ENCODE data around the gene GPC4. TPM values are rescaled to one million over a fixed set of nuclear protein-coding genes. Genes with fewer than 3 reads are reported as not detected.

Gene GPC4
- total RNA-seq (2014; rRNA removed; shearing (Covaris generic)), result 8.6 and 17.7 TPM in 2 replicates

GRCh38 chrX:133415276-133416105 lies at the start of gene GPC4:
TSS of gene GPC4 (minus strand) at chrX:133415489. CDS start at chrX:133414965, 524 bp downstream.
- DNase-seq (ENCODE audit: low read depth), result peak; percentile 75

- DNase-seq (ENCODE audit: low read depth), result no peak
These were observed 45.9 kb upstream of the GPC4 start for GRCh38 chrX:133461231-133461630.

- no peak for DNase-seq (ENCODE audit: low read depth)
These were observed 39.6 kb upstream of the GPC4 start for GRCh38 chrX:133454924-133455323.

GRCh38 chrX:133454491-133454914 lies 39.2 kb upstream of the GPC4 start:
- DNase-seq (ENCODE audit: low read depth), result no peak

GRCh38 chrX:133448512-133449076 lies 33.3 kb upstream of the GPC4 start:
- no peak for DNase-seq (ENCODE audit: low read depth)

DNA sequence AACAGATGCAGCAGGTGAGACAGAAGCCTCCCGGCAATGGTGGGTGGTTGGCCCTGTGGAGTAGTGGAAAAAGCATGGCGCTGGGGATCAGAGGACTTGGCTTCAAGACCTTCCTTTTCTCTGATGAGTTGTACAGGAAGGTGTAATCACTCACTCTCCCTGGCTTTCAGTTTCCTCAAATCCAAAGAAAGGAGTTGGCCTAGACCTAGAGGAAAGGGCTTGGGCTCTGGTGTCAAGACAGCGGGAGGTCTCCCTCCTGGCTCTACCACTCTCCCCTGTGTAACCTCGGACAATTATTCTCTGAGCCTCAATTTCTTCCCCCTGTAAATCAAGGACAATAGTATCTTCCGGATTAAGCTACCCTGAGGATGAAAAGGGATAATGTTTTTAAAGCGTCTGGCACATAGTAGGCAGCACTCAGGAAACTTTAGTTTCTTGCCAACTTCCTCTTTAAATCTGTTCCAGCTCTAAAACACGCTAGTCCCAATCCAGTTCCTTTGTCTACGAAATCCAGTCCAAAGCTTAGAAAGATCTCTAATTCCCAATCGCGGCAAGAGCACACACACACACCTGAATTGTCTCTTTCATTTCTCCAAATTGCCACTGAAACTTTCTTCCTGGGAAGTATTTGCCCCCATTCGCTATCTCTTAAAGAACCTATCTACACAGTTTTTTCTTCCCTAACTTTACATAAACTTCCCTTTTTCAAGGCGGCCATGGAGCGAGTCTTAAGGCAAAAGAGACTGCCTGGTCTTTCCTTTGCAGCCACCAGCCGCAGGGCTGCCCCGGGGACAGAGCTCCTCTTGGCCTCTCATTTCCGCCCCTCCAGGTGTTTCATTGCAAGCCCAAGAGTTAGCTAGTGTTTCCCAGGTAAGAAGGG lies 29.9 kb upstream of the GPC4 start:
- peak; percentile 63 for DNase-seq (ENCODE audit: low read depth)

DNA sequence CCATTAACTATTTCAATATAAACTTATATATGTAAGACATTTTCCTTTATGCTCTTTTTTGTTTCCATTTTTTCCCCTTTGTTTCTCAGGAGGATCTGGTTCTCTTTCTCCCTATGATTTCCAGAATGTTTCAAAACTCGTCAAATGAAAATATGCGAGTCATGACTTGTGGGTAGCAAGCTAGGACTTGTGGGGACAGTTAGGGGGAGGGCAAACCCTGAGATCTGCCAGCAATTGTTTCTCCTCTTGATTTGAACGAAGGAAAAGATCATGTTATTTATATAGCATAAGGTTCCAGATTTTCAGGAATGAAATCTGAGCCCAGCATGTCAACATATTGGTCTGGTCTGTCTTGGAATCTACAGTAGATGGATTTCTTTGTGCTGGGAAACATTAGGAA lies 28.9 kb upstream of the GPC4 start:
- peak; percentile 18 for DNase-seq (ENCODE audit: low read depth)

GRCh38 chrX:133440797-133441163 lies 25.5 kb upstream of the GPC4 start:
- no peak for DNase-seq (ENCODE audit: low read depth)

DNA sequence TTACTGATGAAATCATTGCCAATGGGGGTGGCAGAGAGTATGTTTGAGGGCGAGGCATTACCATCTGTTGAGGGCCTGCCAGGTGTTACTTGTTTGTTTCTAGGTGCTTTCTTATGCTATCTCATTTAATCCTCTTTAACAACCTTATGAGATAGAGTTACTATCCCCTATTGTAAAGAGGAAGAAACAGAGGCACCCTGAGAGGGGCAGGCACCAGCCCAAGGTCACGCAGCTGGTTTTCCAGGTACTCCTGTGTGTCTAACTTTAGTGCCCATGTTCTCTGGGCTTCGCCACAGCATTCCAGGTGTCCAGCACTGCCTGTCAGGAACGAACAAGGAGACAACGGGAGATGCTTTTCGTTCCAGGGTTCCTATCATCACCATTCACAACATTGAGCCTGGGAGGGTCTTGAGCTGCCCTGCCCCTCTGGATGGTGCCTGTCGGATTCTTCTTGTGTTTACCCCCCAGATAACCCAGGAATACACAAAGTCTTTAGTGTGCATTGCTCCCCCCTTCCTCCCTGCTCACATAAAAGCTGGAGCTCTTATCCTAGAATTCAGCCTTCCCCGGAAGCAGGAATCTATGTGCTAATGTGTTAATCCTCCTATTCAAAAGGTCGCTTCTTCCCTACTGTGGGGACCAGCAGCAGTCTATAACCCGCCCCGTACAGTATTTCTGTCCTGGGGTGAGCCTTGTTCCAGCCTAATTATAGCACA lies 24.9 kb upstream of the GPC4 start:
- no peak for DNase-seq (ENCODE audit: low read depth)

DNA sequence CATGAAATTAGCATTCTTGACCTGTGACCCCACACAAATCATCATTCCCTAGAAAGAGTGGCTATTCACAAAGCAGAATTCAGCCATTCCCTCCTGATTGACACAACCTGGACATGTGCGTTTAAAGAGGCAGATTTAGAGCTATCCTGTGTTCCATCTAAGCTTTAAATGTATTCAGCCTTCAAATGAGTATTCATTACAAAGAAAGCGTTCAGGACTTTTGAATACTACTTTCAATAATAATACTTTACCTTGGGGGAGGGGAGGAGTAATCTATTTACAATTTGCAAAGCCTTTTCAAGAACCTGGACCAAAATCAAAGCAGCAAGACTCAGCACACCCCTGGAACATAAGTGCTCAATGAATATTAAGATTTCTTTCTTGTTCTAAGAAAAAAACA lies 22.5 kb upstream of the GPC4 start:
- no peak for DNase-seq (ENCODE audit: low read depth)

- no peak for DNase-seq (ENCODE audit: low read depth)
These were observed 22.1 kb upstream of the GPC4 start for GRCh38 chrX:133437356-133437755.

GRCh38 chrX:133435544-133436124 lies 20.3 kb upstream of the GPC4 start:
- no peak for DNase-seq (ENCODE audit: low read depth)

GRCh38 chrX:133434197-133434820 lies 19.0 kb upstream of the GPC4 start:
- DNase-seq (ENCODE audit: low read depth), result peak; percentile 41

GRCh38 chrX:133419911-133420310 lies 4.6 kb upstream of the GPC4 start:
- DNase-seq (ENCODE audit: low read depth), result no peak

DNA sequence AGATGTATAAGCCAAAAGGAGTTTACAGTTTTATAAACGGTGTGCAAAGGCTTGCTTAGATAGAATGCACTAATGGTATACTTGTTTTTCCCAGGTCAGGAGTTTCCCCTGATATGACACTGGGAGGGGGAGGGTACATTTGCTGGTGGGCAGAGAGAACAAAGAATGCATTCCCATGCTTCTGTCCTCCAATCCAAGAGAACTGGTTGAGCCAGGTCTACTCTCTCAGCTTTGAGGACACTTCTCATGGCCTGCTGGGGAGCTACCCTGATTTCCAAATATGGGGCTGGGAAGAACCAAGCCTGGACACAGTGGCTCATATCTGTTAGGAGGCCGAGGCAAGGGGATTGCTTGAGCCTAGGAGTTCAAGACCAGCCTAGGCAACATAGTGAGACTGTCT lies 3.3 kb upstream of the GPC4 start:
- no peak for DNase-seq (ENCODE audit: low read depth)

DNA sequence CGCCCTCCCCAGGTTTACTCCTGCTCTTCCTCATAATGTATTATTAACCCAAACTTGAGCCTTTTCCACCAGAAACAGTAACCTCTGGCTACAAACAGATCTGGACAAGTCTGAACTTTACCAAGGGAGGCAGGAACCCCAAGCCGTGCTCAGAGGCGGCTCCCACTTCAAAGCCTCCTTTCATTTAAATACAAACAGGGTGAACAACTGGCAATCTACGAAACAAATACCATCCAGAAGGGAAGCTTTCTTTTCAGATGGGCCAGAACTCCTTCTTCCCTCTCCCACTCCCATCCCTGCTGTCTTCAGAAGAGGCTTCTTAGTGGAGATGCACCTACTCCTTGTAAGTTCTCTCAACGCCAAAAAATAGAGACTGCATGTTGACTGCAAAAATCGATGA lies 2.1 kb upstream of the GPC4 start:
- no peak for DNase-seq (ENCODE audit: low read depth)

DNA sequence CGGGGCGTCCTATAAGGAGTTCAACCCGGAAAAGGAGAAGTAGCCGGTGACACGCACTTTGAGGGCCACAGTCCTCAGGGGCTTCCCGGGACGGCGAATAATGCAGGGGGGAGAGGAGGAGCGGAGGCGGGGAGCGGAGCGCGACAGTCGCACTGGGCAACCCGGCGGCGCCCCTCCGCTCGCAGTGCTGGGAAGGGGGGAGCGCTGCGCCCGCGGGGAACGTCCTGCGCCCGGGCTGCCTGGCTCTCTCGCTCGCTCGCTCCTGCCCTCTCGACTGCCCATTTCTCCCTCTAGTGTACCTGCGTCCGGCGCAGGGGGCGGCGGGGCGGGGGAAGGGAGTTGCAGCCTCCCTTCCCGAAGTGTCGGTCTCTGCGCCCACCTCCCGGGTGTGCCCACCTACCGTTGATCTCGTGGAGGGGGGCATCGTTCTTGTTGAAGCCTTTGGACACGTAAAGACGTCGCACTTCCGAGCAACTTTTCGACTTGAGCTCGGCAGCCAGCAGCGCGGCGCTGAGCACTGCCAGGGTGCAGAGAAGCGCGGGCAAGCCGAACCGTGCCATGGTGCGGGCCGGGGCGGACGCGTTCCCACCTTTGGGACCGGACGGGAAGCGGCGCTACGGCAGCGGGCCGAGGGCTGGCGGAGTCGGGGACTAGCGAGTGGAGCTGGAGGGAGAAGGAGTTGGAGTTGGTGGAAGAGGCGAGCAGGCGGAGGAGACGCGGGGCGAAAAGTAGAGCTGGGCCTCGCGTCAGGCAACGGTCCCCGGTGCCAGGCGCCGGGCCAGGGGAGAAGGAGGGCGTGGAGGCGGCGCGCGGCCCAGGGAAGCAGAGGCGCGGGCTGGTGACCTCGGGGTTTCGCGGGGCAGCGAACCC lies 648 bp downstream of the GPC4 start:
- DNase-seq (ENCODE audit: low read depth), result peak; percentile 43

DNA sequence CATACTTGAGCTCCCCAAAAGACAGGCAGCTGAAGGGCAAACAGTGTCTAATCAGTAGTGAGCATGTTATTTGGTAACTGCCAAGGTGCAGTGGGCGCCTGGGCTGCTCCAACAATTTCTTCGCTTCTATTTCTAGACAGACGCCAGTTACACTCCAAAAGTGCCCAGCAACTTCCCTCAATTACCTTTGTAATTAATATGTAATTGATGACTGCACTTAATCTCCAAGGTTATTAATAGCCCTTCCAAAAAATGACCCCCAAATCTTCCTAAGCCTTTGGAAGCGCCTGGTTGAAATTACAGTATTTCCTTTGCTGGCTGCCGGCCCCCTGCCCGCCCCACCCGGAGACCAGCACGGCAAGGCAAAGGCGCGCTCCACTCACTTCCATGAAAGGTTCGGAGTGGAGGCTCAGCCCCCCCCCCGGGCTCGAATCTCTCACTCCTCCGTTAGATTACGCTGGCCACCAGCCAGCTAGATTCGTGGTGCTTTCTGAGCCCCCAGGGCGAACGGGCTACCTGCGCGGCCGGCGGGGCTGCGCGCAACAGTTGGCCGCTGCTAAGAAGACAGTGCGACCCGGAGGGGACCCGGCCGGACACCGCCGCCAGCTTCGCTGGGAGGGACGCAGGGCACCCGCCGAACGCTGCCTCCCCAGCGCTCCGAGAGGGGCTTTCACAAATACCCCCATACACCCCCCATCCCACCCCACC lies 1.9 kb downstream of the GPC4 start:
- peak; percentile 39 for DNase-seq (ENCODE audit: low read depth)

GRCh38 chrX:133412665-133413064 lies 2.6 kb downstream of the GPC4 start:
- DNase-seq (ENCODE audit: low read depth), result no peak

All from M059J (cell line).